A549 (cell line): ENCODE results near the gene GATAD2A. TPM values are rescaled to one million over a fixed set of nuclear protein-coding genes. Genes with fewer than 3 reads are reported as not detected.
A peak's percentile ranks its signal among the peaks of the same experiment; 100 is the strongest.

ENCODE experiments used
- ATAC-seq, 2 experiments: fragments of 200-7000 bp in 1 of 2; fragments of >200 bp in 1 of 2; cut with Nextera tagmentation in 1 of 2; cut with Tn5 transposase in 1 of 2; 3 replicates each; pipeline versions ENCODE4 v1.8.0 to v1.9.1; 2018 to 2020; ENCODE audit warnings: mild to moderate bottlenecking in 1 of 2, moderate library complexity in 1 of 2
- CTCF ChIA-PET: fragments of 300-600 bp; sonication (Branson Sonifier 250); formaldehyde crosslinking; extraction: SDS; loops from one replicate; lab custom pipeline; 2021; ENCODE audit warnings: antibody characterized with exemption, inconsistent platforms; lab: Yijun Ruan, JAX
- POLR2A ChIA-PET: fragments of 350-600 bp; formaldehyde crosslinking; extraction: SDS; loops from one replicate; lab custom pipeline; 2021; ENCODE audit warnings: antibody characterized with exemption, inconsistent platforms; lab: Yijun Ruan, JAX
- DNase-seq, 2 experiments: peaks; one replicate each; pipeline versions ENCODE4 v3.0.0 to v3.0.0-alpha.2; 2011 to 2016; ENCODE audit warnings: low read depth in 1 of 2, low spot score in 1 of 2
- FAIRE-seq: peaks from 2 replicates; lab custom pipeline; 2011; peaks lifted over from hg19 to GRCh38; lab: Jason Lieb, UNC
- H3K27ac ChIP-seq, 2 experiments: fragments of >200 bp; sonication (Bioruptor Twin); formaldehyde crosslinking; 3 replicates each; pipeline ENCODE4 v1.5.1; 2016 to 2017
- H3K4me1 ChIP-seq: fragments of >200 bp; sonication (Bioruptor Twin); formaldehyde crosslinking; 3 replicates; pipeline ENCODE4 v1.6.1; 2016
- H3K4me2 ChIP-seq: fragments of >200 bp; sonication (Bioruptor Twin); formaldehyde crosslinking; 3 replicates; pipeline ENCODE4 v1.6.1; 2016
- H3K4me3 ChIP-seq: fragments of >200 bp; sonication (Bioruptor Twin); formaldehyde crosslinking; 3 replicates; pipeline ENCODE4 v1.5.1; 2016
- H3K9me3 ChIP-seq: fragments of >200 bp; sonication (Bioruptor Twin); formaldehyde crosslinking; 3 replicates; pipeline ENCODE4 v1.6.1; 2016
- CHD2 ChIP-seq: fragments of 150-350 bp; IDR thresholded peaks from 2 replicates; pipeline ENCODE4 v1.6.1; 2014; ENCODE audit warnings: low read length; ENCODE audit not compliant: partially characterized antibody
- EHMT2 ChIP-seq: fragments of 200-600 bp; sonication (generic); IDR thresholded peaks from 2 replicates; pipeline ENCODE4 v1.6.1; 2016; ENCODE audit warnings: antibody characterized with exemption, low read depth, mild to moderate bottlenecking, moderate library complexity
- FOSB ChIP-seq: fragments of 250-450 bp; sonication (Bioruptor Pico); IDR thresholded peaks from 2 replicates; pipeline ENCODE4 v1.5.0; 2020; ENCODE audit warnings: mild to moderate bottlenecking, moderate library complexity
- HDAC2 ChIP-seq: fragments of 200-600 bp; sonication (generic); IDR thresholded peaks from 2 replicates; pipeline ENCODE4 v1.6.1; 2016
- MAFK ChIP-seq: fragments of 450-650 bp; IDR thresholded peaks from 2 replicates; pipeline ENCODE4 v1.6.1; 2014; ENCODE audit not compliant: partially characterized antibody
- MAZ ChIP-seq: fragments of 150-350 bp; IDR thresholded peaks from 2 replicates; pipeline ENCODE4 v1.6.1; 2014; ENCODE audit warnings: antibody characterized with exemption, low read depth, low read length, borderline replicate concordance
- MYC ChIP-seq: IDR thresholded peaks from 2 replicates; pipeline ENCODE4 v1.6.1; 2012; ENCODE audit warnings: mild to moderate bottlenecking, inconsistent platforms, low read length, improper control_type of control experiment, borderline replicate concordance
- NFE2L2 ChIP-seq: fragments of 150-350 bp; conservative IDR thresholded peaks from 2 replicates; pipeline ENCODE4 v1.6.1; 2014; ENCODE audit warnings: low read length
- NPAS2 ChIP-seq: fragments of 250-450 bp; sonication (Bioruptor Pico); IDR thresholded peaks from 2 replicates; pipeline ENCODE4 v1.8.0; 2022; ENCODE audit warnings: mild to moderate bottlenecking, moderate library complexity, borderline replicate concordance
- POLR2AphosphoS2 ChIP-seq: conservative IDR thresholded peaks from 2 replicates; pipeline ENCODE4 v1.6.1; 2012; ENCODE audit warnings: low read length, improper control_type of control experiment, inconsistent platforms
- RCOR1 ChIP-seq: fragments of 150-350 bp; IDR thresholded peaks from 2 replicates; pipeline ENCODE4 v1.6.1; 2014; ENCODE audit warnings: antibody characterized with exemption, low read length, low read depth
- RNF2 ChIP-seq: fragments of 200-600 bp; sonication (generic); IDR thresholded peaks from 2 replicates; pipeline ENCODE4 v1.6.1; 2016; ENCODE audit warnings: low read depth, mild to moderate bottlenecking, antibody characterized with exemption, moderate library complexity, borderline replicate concordance
- ZC3H11A ChIP-seq: fragments of 450-650 bp; IDR thresholded peaks from 2 replicates; pipeline ENCODE4 v1.6.1; 2014; ENCODE audit warnings: antibody characterized with exemption, mild to moderate bottlenecking
- ZFP36 ChIP-seq: fragments of 450-650 bp; IDR thresholded peaks from 2 replicates; pipeline ENCODE4 v1.6.1; 2014; ENCODE audit warnings: borderline replicate concordance; ENCODE audit not compliant: partially characterized antibody
- WGBS: methylation state at CpG from one replicate; pipeline ENCODE4 v1.1.6; 2017; ENCODE audit errors: missing lambda C conversion rate; 5-methylcytosine and 5-hydroxymethylcytosine counted together
- polyA plus RNA-seq, 4 experiments: library from polyadenylated mRNA; depleted of rRNA in 3 of 4; stranded (reverse); fragments of >200 nt; fragmentation: RNase III in 1 of 4; extraction: RNeasy Plus Mini Kit Qiagen cat#74134 plus additional on column Dnase treatment in 1 of 4; gene quantifications; 2 replicates in 3 of 4; 3 replicates in 1 of 4; pipeline ENCODE4 v1.2.3, GENCODE V29; 2011 to 2017
- TF ChIP-seq, protein P1 (sequence below): fragments of 450-650 bp; IDR thresholded peaks from 2 replicates; pipeline ENCODE4 v1.6.1; 2014; ENCODE audit warnings: antibody characterized with exemption
- TF ChIP-seq, protein P2 (sequence below): fragments of 150-350 bp; IDR thresholded peaks from 2 replicates; pipeline ENCODE4 v1.6.1; 2014; ENCODE audit warnings: low read depth, mild to moderate bottlenecking, low read length
- TF ChIP-seq, protein P3 (sequence below): IDR thresholded peaks from 2 replicates; pipeline ENCODE4 v1.6.1; 2012
- TF ChIP-seq, protein P4 (sequence below): fragments of 250-450 bp; sonication (Bioruptor Pico); IDR thresholded peaks from 2 replicates; pipeline ENCODE4 v1.5.0; 2021; ENCODE audit warnings: mild to moderate bottlenecking, moderate library complexity, borderline replicate concordance

GATAD2A gene
- polyA plus RNA-seq, 2 of the 4 experiments (the other 2 are of a cell fraction), result 25.2 to 28.9 TPM

DNA sequence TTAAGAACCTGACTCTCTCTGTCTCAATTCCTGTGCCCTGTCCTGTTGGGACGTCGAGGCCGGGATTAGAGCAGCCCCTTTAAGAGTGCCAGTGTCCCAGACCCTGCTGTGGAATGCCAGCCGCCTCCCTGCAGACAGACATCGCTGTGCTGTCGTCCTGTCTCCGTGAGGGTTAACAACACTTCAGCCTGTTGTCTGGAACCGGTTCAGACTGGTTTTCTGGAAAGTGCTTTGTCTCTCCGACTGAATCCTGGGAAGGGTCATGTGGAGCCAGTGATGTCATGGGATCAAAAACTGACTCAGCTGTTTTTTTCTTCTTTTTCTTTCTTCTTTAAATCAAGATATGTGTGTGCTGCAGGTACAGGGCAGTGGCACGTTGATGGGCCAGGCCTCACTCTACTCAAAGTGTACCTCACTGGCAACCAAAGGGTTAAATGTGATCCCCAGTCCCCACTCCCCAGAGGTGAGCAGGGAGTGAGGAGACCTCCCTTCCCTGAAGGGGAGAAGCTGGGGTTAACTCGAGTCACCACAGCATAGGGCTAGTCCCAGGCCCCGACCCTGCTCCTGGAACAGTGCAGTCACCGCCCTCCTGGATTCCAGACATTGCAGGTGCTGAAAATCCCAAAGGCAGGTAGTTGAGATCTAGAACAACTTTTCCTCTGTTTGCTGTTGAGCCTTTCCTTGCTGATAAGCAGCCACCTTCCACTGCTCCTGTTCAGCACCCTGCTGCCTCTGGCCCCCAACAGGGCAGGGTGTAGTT lies 59.0 kb downstream of the GATAD2A start:
- Histone ChIP-seq H3K4me1 (0 out of 3 replicates have a peak, but pooled peaks cover 6% of the 10 kb centered on the region), H3K9me3 (peaks cover 19% of the 10 kb centered on the region; the same call in 2 of the 3 replicates), H3K27ac (peak overlapping the region in 1 of 2 experiments; percentile 22; a peak in 1 of 6 replicates), H3K4me3 (no peak overlapping the region), H3K4me2 (no peak overlapping the region)
- ChIA-PET POLR2A (no interaction called here), CTCF (no interaction called here)
- DNase-seq, result no peak
- WGBS, result 83% methylated on average over 9 of the region's 13 CpGs
- no peak for FAIRE-seq
- no peak for TF ChIP-seq RCOR1
- TF ChIP-seq MYC, result no peak
- peak; percentile 70 for TF ChIP-seq MAFK
- no peak for ATAC-seq

DNA sequence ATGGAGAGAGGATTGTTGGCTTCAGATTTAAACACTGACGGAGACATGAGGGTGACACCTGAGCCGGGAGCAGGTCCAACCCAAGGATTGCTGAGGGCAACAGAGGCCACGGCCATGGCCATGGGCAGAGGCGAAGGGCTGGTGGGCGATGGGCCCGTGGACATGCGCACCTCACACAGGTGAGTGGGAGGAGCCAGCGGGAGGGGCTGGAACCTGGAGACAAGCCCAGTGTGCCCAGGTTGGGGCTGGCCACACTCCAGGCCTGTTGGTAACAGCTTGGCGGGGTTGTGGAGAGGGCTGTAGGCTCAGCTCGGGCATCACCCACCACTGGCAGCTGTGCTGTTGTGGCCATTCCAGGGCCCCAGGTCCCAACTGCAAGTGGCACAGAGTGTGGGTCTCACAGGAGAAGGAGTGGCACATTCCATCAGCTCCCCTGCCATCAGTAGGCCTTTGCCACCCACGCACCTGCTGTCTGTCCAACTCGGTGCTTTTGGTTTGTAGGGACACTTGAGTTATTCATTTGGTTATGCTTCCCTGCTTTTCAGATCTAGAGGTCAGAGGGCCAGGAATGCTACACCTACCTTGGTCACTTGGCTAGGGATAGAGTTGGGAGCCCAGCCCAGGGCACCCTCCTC lies 60.1 kb downstream of the GATAD2A start:
- no peak overlapping the region for H3K4me3 ChIP-seq
- POLR2A ChIA-PET, result no interaction called here
- H3K27ac ChIP-seq, result no peak overlapping the region
- H3K4me2 ChIP-seq, result no peak overlapping the region
- no peak for TF ChIP-seq ZC3H11A
- TF ChIP-seq RNF2, result no peak
- TF ChIP-seq, protein P1, sequence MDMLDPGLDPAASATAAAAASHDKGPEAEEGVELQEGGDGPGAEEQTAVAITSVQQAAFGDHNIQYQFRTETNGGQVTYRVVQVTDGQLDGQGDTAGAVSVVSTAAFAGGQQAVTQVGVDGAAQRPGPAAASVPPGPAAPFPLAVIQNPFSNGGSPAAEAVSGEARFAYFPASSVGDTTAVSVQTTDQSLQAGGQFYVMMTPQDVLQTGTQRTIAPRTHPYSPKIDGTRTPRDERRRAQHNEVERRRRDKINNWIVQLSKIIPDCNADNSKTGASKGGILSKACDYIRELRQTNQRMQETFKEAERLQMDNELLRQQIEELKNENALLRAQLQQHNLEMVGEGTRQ, result no peak
- no peak for TF ChIP-seq POLR2AphosphoS2
- no peak for TF ChIP-seq MAFK
- TF ChIP-seq, all 56 proteins: peak for 0
- ATAC-seq (no peak), FAIRE-seq (no peak), DNase-seq (no peak)
- CTCF ChIA-PET, result no interaction called here
- Histone ChIP-seq H3K4me1 (0 out of 3 replicates have a peak, but pooled peaks cover 6% of the 10 kb centered on the region), H3K9me3 (peaks cover 19% of the 10 kb centered on the region; the same call in 2 of the 3 replicates)
- WGBS, result 95% methylated on average over 9 of the region's 12 CpGs

DNA sequence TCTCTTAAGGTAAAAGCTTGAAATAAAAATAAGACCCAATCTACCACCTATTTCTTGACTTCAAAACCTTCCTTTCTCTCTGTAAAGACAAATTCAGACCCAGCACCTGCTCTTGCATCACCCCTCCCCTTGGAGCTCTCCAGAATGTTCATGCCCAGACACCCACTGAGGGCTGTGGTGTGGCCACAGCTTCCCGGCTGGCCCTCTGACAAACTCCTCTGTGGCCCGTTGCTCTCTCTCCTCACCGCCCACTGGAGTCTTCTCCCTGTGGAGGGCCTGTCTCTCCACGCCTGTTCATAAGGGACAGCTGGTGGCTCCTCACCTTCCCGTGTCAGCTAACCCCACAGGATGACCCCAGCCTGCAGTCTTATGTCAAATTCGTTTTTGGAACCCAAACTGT lies 60.7 kb downstream of the GATAD2A start:
- peaks cover 19% of the 10 kb centered on the region; the same call in 2 of the 3 replicates for H3K9me3 ChIP-seq
- H3K4me3 ChIP-seq, result no peak overlapping the region
- FAIRE-seq (no peak), DNase-seq (no peak), ATAC-seq (no peak)
- TF ChIP-seq CHD2 (no peak), FOSB (CRISPR knock-in tag) (no peak), NFE2L2 (no peak), MYC (no peak), ZFP36 (no peak)
- TF ChIP-seq, protein P2, sequence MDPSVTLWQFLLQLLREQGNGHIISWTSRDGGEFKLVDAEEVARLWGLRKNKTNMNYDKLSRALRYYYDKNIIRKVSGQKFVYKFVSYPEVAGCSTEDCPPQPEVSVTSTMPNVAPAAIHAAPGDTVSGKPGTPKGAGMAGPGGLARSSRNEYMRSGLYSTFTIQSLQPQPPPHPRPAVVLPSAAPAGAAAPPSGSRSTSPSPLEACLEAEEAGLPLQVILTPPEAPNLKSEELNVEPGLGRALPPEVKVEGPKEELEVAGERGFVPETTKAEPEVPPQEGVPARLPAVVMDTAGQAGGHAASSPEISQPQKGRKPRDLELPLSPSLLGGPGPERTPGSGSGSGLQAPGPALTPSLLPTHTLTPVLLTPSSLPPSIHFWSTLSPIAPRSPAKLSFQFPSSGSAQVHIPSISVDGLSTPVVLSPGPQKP, result no peak
- TF ChIP-seq, protein P1, result no peak
- WGBS, result 92% methylated on average over 6 of the region's 6 CpGs
- ChIA-PET CTCF (no interaction called here), POLR2A (no interaction called here)
- 0 out of 3 replicates have a peak, but pooled peaks cover 6% of the 10 kb centered on the region for H3K4me1 ChIP-seq
- H3K4me2 ChIP-seq, result no peak overlapping the region
- no peak overlapping the region for H3K27ac ChIP-seq

DNA sequence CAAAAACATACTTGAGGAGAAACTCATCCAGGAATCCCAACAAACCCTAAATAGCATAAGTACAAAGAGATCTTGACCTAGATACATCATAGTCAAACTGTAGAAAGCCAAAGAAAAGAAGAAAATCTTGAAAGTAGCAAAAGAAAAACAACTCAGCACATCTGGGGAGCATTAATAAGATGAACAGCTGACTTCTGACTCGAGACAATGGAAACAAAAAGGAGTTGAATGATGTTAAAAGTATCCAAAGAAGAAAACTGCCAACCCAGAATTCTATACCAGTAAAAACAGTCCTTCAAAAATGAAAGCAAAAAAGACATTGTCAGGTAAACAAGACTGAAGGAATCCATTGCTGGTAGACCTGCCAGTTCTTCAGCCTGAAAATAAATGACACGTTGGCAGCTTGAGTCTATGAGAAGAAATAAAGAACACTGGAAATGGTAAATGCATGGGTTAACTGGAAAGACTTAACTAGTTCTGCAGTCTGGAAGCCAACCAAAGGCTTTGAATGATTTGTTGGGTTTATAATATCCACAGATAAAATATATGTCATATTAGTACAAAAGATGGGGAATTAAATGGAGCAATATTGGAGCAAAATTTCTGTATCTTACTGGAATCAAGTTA lies 63.1 kb downstream of the GATAD2A start:
- DNase-seq (peak in 1 of 2 experiments; percentile 34), FAIRE-seq (no peak), ATAC-seq (no peak)
- H3K4me2 ChIP-seq, result no peak overlapping the region
- POLR2A ChIA-PET, result no interaction called here
- no peak overlapping the region for H3K4me3 ChIP-seq
- H3K4me1 ChIP-seq, result 0 out of 3 replicates have a peak, but pooled peaks cover 3% of the 10 kb centered on the region
- no peak overlapping the region for H3K27ac ChIP-seq
- 88% methylated on average over 2 of the region's 2 CpGs for WGBS
- CTCF ChIA-PET, result interaction anchor here (1.3 kb wide), 1 partner anchor 22 kb away, joined by 6 read pairs; no protein-coding TSS in a partner anchor
- H3K9me3 ChIP-seq, result peaks cover 19% of the 10 kb centered on the region; the same call in 2 of the 3 replicates
- TF ChIP-seq, protein P3, sequence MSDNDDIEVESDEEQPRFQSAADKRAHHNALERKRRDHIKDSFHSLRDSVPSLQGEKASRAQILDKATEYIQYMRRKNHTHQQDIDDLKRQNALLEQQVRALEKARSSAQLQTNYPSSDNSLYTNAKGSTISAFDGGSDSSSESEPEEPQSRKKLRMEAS, result no peak
- TF ChIP-seq HDAC2, result no peak
- TF ChIP-seq, protein P4, sequence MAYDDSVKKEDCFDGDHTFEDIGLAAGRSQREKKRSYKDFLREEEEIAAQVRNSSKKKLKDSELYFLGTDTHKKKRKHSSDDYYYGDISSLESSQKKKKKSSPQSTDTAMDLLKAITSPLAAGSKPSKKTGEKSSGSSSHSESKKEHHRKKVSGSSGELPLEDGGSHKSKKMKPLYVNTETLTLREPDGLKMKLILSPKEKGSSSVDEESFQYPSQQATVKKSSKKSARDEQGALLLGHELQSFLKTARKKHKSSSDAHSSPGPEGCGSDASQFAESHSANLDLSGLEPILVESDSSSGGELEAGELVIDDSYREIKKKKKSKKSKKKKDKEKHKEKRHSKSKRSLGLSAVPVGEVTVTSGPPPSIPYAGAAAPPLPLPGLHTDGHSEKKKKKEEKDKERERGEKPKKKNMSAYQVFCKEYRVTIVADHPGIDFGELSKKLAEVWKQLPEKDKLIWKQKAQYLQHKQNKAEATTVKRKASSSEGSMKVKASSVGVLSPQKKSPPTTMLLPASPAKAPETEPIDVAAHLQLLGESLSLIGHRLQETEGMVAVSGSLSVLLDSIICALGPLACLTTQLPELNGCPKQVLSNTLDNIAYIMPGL (CRISPR knock-in tag), result no peak
- no peak for TF ChIP-seq MAZ
- no peak for TF ChIP-seq NPAS2 (CRISPR knock-in tag)
- no peak for TF ChIP-seq EHMT2
